ENCODE measurements around the gene EXOSC2.
"Not testable (repeated sequence)": the region's sequence is repeated elsewhere in the genome, so short reads cannot be mapped to it uniquely, and the experiment has no call there.

Gene EXOSC2

DNA sequence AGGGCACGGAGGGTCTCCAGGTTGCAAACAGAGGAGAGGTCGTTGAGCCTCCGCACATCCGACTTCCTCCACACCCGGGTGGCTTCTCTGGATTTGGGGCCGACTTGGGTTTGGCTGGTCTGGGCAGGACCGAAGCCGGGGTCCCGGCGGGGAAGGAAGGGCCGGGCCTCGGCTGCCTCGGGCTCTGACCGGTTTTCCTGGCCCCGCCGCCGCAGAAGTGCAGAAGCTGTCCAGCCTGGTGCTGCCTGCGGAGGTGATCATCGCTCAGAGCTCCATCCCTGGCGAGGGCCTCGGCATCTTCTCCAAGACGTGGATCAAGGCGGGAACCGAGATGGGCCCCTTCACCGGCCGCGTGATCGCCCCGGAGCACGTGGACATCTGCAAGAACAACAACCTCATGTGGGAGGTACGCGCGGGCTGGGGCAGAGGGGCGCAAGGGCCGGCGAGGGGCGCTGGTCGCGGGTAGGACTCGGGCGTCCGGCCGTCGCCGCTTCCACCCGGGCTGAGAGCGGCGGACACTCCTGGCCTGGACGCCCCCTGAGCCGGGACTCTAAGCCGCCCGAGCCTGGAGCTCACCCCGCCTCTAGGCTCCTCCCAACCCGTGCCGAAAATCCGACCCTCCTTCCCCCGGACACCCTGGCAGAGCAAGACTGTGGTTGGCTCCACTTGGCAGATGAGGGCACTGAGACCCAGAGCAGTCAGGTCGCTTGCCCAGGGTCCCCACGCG lies 27.0 kb upstream of the EXOSC2 start:
- no peak for DNase-seq (ENCODE audit: low read depth, low spot score)
- H3K4me3 ChIP-seq (ENCODE audit: low read length), result no peak overlapping the region

- no peak for DNase-seq (ENCODE audit: low read depth, low spot score)
- H3K4me3 ChIP-seq (ENCODE audit: low read length), result no peak overlapping the region
Measured at GRCh38 chr9:130667120-130667435, 26.5 kb upstream of the EXOSC2 start.

DNA sequence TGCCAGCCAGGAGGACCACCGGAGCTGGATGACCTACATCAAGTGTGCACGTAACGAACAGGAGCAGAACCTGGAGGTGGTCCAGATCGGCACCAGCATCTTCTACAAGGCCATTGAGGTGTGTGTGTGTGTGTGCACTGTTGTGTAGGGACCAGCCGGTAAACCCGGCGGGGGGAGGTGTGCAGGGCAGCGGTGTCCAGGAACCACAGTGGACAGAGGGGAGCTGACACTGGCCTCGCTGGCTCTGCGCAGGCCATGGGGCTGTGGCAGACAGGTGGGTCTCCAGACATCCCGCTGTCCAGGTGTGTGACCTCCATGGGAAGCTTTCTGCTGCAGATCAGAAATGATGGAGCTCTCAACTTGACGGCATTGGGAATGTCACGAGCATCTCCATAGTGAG lies 25.4 kb upstream of the EXOSC2 start:
- no peak for DNase-seq (ENCODE audit: low read depth, low spot score)
- no peak overlapping the region for H3K4me3 ChIP-seq (ENCODE audit: low read length)

DNA sequence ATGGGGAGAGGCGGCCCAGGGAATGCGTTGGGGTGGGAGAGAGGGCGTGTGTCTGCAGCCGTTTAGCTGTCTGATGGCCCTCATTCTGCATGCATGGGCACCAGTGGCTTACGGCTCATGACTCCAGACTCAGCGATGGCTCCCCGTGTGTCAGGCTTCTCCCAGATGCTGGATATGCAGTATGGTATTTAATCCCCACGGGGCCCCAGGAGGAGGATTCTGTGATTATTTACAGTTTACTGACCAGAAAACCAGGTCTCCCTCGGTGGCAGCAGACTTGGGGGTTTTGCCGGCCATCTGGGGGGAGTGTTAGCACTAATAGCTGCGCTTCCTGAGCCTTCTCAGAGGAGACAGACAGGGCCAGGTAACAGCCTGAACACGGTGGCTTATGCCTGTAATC lies 24.9 kb upstream of the EXOSC2 start:
- no peak overlapping the region for H3K4me3 ChIP-seq (ENCODE audit: low read length)
- DNase-seq (ENCODE audit: low read depth, low spot score), result no peak

DNA sequence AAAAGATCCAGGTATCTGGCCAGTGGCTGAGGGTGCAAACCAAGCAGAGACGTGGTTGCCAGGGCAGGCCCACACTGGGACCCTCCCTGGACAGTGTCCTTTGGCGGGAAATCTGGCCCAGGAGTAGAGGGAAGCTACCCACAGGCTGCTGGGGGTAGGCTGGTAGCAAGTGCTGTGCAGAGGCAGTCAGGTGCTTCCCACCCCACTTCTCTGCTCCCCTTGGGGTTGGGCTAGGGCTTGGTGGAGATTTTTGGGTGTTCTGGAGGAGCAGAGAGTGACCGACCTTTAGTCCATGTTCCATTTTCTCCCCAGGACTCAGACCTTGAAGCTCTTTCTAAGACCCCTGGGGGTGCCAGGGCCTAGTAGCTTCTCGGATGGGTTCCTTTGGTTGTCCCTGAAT lies 23.6 kb upstream of the EXOSC2 start:
- DNase-seq (ENCODE audit: low read depth, low spot score), result no peak
- H3K4me3 ChIP-seq (ENCODE audit: low read length), result no peak overlapping the region

- no peak for DNase-seq (ENCODE audit: low read depth, low spot score)
- H3K4me3 ChIP-seq (ENCODE audit: low read length), result no peak overlapping the region
Measured at GRCh38 chr9:130670644-130671043, 22.9 kb upstream of the EXOSC2 start.

- no peak overlapping the region for H3K4me3 ChIP-seq (ENCODE audit: low read length)
- no peak for DNase-seq (ENCODE audit: low read depth, low spot score)
Measured at GRCh38 chr9:130672466-130672865, 21.1 kb upstream of the EXOSC2 start.

- DNase-seq (ENCODE audit: low read depth, low spot score), result no peak
- no peak overlapping the region for H3K4me3 ChIP-seq (ENCODE audit: low read length)
Measured at GRCh38 chr9:130672933-130673615, 20.5 kb upstream of the EXOSC2 start.

GRCh38 chr9:130675396-130675795 lies 18.2 kb upstream of the EXOSC2 start:
- no peak overlapping the region for H3K4me3 ChIP-seq (ENCODE audit: low read length)
- DNase-seq (ENCODE audit: low read depth, low spot score), result no peak

- no peak overlapping the region for H3K4me3 ChIP-seq (ENCODE audit: low read length)
- DNase-seq (ENCODE audit: low read depth, low spot score), result no peak
Measured at GRCh38 chr9:130677252-130677651, 16.3 kb upstream of the EXOSC2 start.

DNA sequence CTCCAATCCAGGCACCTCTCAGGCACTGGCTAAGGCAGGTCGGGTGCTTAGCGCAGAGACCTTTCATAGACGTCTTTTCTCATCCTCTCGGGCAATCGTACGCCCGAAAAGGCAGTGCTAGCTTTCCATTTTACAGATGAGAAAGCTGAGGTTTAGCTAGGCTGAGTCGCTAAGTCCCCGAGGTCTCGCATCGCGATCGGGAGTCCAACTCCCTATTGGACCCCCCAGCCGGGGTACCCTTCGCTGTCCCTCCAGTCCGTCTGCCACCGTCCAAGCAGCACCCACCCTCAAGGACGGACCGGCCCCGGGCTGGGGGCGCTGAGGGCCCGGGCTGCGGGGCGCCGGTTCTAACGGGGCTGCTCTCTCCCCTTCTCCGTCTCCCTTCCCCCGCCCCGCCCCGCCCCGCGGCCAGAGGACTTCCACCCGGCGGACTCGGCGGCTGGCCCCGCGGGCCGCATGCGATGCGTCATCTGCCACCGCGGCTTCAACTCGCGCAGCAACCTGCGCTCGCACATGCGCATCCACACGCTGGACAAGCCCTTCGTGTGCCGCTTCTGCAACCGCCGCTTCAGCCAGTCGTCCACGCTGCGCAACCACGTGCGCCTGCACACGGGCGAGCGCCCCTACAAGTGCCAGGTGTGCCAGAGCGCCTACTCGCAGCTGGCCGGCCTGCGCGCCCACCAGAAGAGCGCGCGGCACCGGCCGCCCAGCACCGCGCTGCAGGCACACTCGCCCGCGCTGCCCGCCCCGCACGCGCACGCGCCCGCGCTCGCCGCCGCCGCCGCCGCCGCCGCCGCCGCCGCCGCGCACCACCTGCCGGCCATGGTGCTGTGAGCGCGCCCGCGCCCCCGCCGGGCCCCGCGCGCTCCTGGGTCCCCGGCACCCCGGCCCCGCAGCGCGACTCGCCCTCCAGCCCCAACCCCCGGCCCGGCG lies 12.5 kb upstream of the EXOSC2 start:
- H3K4me3 ChIP-seq (ENCODE audit: low read length), result peak overlapping the region; percentile 59
- no peak for DNase-seq (ENCODE audit: low read depth, low spot score)

DNA sequence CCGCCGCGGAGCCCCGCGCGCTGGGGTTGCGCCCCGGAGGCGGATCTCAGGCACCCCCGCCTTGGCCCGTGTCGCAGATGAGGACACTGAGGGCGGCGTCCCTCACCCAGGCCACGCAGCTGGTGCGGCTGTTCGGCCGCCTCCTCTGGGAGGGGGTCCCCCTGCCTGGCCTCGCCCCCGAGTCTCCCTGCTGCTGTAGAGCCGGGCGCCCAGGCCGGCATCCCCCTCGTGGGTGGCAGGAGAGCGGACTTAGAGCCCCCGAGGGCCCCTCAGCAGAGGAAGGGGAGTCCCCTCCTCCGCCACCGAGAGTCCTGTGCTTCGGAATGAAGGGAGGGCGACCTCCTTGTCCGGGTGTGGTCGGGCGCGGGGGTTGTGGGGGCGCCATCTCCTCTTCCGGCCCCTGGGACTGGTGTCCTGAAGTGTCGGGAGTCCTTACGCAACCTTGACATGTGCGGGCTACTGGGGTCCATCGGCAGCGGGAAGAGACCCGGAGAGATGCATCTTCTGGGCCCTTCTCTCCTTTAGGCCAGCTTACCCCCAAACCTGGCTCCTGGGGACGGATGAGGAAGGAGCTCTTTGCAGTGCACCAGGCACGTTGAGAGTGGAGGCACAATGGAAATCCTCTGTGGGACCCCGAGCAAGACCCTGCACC lies 11.7 kb upstream of the EXOSC2 start:
- DNase-seq (ENCODE audit: low read depth, low spot score), result no peak
- peak overlapping the region; percentile 59 for H3K4me3 ChIP-seq (ENCODE audit: low read length)

DNA sequence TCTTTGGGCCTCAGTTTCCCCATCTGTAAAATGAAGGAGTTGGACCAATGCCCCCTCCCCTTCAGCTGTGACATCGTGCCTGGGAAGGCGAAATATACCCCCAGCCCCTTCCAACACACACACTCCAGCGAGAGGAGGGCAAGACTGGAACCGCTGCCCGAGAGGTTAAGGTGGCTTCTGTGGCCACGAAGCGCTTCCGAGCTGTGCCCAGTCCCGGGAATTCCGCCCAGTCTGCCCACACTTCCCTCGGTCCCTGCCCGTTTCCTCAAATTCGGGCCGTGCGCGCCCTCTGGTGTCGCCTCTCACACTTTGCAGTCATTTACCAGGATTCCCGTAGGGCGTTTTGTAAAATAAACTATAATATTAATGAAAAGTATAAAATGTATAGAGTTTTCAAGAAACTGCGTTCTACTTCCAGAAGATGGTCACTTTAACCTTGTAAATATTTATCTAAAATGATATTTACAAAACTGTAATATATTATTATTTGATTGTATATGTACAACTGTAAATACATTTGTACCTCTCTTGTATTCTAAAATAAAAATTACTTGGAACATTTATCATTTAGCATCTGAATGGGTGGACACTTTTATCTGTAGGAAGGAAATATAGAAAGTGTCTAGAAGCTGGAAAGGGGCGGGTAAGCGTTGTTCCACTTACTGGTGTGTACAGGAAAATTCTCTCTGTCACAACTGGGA lies 11.0 kb upstream of the EXOSC2 start:
- peak; percentile 31 for DNase-seq (ENCODE audit: low read depth, low spot score)
- peak overlapping the region; percentile 59 for H3K4me3 ChIP-seq (ENCODE audit: low read length)

- DNase-seq (ENCODE audit: low read depth, low spot score), result no peak
Measured at GRCh38 chr9:130685104-130685503, 8.5 kb upstream of the EXOSC2 start.

GRCh38 chr9:130685945-130686344 lies 7.6 kb upstream of the EXOSC2 start:
- not testable (repeated sequence) for DNase-seq (ENCODE audit: low read depth, low spot score); H3K4me3 ChIP-seq (ENCODE audit: low read length)

More at GRCh38 chr9:130685104-130685503, 8.5 kb upstream of the EXOSC2 start:
- no peak overlapping the region for H3K4me3 ChIP-seq (ENCODE audit: low read length)

- H3K4me3 ChIP-seq (ENCODE audit: low read length), result no peak overlapping the region
- no peak for DNase-seq (ENCODE audit: low read depth, low spot score)
Measured at GRCh38 chr9:130687615-130688014, 6.0 kb upstream of the EXOSC2 start.

GRCh38 chr9:130688072-130688471 lies 5.5 kb upstream of the EXOSC2 start:
- DNase-seq (ENCODE audit: low read depth, low spot score), result peak; percentile 45
- H3K4me3 ChIP-seq (ENCODE audit: low read length), result no peak overlapping the region

DNA sequence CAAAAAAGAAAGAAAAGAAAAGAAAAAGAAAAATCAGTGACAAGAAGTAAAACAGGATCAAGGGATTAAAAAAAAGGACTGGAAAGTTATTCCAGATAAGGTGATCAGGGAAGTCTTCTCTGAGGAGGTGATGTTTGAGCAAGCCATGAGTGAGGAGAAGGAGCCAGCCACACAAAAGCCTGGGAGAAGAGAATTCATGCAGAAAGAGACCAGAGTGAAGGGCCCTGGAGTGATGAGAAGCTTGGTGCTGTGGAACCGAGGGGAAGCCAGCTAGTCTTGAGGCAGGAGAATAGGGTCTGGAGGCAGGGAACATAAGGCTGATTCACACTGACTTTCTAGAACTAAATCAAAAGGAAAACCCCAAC lies 4.0 kb upstream of the EXOSC2 start:
- peak overlapping the region; percentile 28; the same call in 1 of the 2 replicates for H3K4me3 ChIP-seq (ENCODE audit: low read length)
- DNase-seq (ENCODE audit: low read depth, low spot score), result no peak
